HepG2 (cell line): Measurements from ENCODE around the gene ZNF148. TPM values are rescaled to one million over a fixed set of nuclear protein-coding genes. Genes with fewer than 3 reads are reported as not detected.

ENCODE experiments used
- ATAC-seq: fragments of 200-7000 bp; cut with Tn5 transposase; 3 replicates; pipeline ENCODE4 v1.9.1; 2020; ENCODE audit warnings: mild to moderate bottlenecking, moderate library complexity
- BruUV-seq: library from RNA; stranded (reverse); fragments of 400-500 nt; replicated peaks from 2 replicates; lab custom pipeline; 2021; lab: Mats Ljungman, UMichigan
- CTCF ChIA-PET: fragments of 300-600 bp; formaldehyde crosslinking; extraction: SDS; loops from one replicate; lab custom pipeline; 2021; ENCODE audit warnings: low total read pairs, inconsistent platforms, low intra/inter-chr PET ratio; lab: Yijun Ruan, JAX
- POLR2A ChIA-PET: fragments of 350-600 bp; sonication (Branson Sonifier 250); formaldehyde crosslinking; loops from one replicate; lab custom pipeline; 2020; ENCODE audit warnings: antibody characterized with exemption, inconsistent platforms; lab: Yijun Ruan, JAX
- DNase-seq: peaks from one replicate; pipeline ENCODE4 v3.0.0-alpha.2; 2015; ENCODE audit warnings: low spot score
- FAIRE-seq: peaks from 3 replicates; lab custom pipeline; 2011; peaks lifted over from hg19 to GRCh38; lab: Jason Lieb, UNC
- H2AFZ ChIP-seq: one replicate; pipeline ENCODE4 v1.6.1; 2011; ENCODE audit warnings: low read length, inconsistent platforms
- H3K27ac ChIP-seq: fragments of 300-600 bp; 3 replicates; pipeline ENCODE4 v1.8.0; 2011; ENCODE audit warnings: mixed run types, mild to moderate bottlenecking, mixed read lengths, low read length, inconsistent platforms; ENCODE audit not compliant: insufficient read depth; ENCODE audit errors: extremely low read length
- H3K27me3 ChIP-seq, 2 experiments: fragments of 200-600 bp in 1 of 2; 2 replicates in 1 of 2; 3 replicates in 1 of 2; pipeline versions ENCODE4 v1.6.0 to v1.8.0; 2011; ENCODE audit warnings: low read length in 2 of 2, mild to moderate bottlenecking in 2 of 2, moderate library complexity in 2 of 2, inconsistent platforms in 1 of 2; ENCODE audit not compliant: insufficient read depth in 2 of 2, control insufficient read depth in 1 of 2
- H3K36me3 ChIP-seq, 2 experiments: fragments of 200-600 bp in 1 of 2; replicated peaks in 1 of 2; 2 replicates in 1 of 2; 3 replicates in 1 of 2; pipeline versions ENCODE4 v1.5.1 to v1.8.0; 2011; ENCODE audit warnings: low read length in 2 of 2, inconsistent platforms in 1 of 2; ENCODE audit not compliant: insufficient read depth in 2 of 2, control insufficient read depth in 1 of 2
- H3K4me1 ChIP-seq: 2 replicates; pipeline ENCODE4 v1.5.1; 2012; ENCODE audit warnings: low read length, inconsistent platforms; ENCODE audit not compliant: insufficient read depth
- H3K4me2 ChIP-seq: 2 replicates; pipeline ENCODE4 v1.6.0; 2011; ENCODE audit warnings: low read depth, low read length, inconsistent platforms
- H3K4me3 ChIP-seq, 3 experiments: fragments of 200-600 bp in 1 of 3; sonication (generic), shearing (Covaris generic) in 1 of 3; replicated peaks in 1 of 3; 2 replicates each; pipeline ENCODE4 v1.5.1; 2011 to 2016; ENCODE audit warnings: low read length in 3 of 3, inconsistent platforms in 2 of 3, low read depth in 2 of 3, mild to moderate bottlenecking in 2 of 3, control low read depth in 1 of 3, mixed read lengths in 1 of 3; ENCODE audit not compliant: insufficient read depth in 1 of 3
- H3K79me2 ChIP-seq: one replicate; pipeline ENCODE4 v1.6.1; 2011; ENCODE audit warnings: low read length, inconsistent platforms; ENCODE audit not compliant: insufficient read depth
- H3K9ac ChIP-seq: 2 replicates; pipeline ENCODE4 v1.6.0; 2011; ENCODE audit warnings: mild to moderate bottlenecking, low read depth, low read length, inconsistent platforms; ENCODE audit not compliant: insufficient read depth
- H3K9me3 ChIP-seq: 2 replicates; pipeline ENCODE4 v1.5.1; 2012; ENCODE audit warnings: mild to moderate bottlenecking, low read length
- H4K20me1 ChIP-seq: 2 replicates; pipeline ENCODE4 v1.6.0; 2011; ENCODE audit warnings: inconsistent platforms, mild to moderate bottlenecking, low read length, moderate library complexity; ENCODE audit not compliant: insufficient read depth
- FOXA3 ChIP-seq: IDR thresholded peaks from 2 replicates; pipeline ENCODE4 v1.6.1; 2016; ENCODE audit warnings: missing genetic modification reagents, missing compliant biosample characterization
- IKZF1 ChIP-seq: fragments of 450-650 bp; IDR thresholded peaks from 2 replicates; pipeline ENCODE4 v1.7.1; 2016
- JUN ChIP-seq: sonication (generic); formaldehyde crosslinking; IDR thresholded peaks from 2 replicates; pipeline ENCODE4 v1.4.0; 2020; ENCODE audit warnings: mild to moderate bottlenecking, missing genetic modification reagents
- NFE2 ChIP-seq: sonication (generic); formaldehyde crosslinking; IDR thresholded peaks from 2 replicates; pipeline ENCODE4 v1.4.0; 2020; ENCODE audit warnings: missing genetic modification reagents
- NR2F2 ChIP-seq: IDR thresholded peaks from 2 replicates; pipeline ENCODE4 v1.6.1; 2012; ENCODE audit warnings: low read depth, inconsistent platforms, borderline replicate concordance
- NR2F6 ChIP-seq, 2 experiments: IDR thresholded peaks; 2 replicates each; pipeline ENCODE4 v1.6.1; 2016; ENCODE audit warnings: antibody characterized with exemption in 1 of 2, mild to moderate bottlenecking in 1 of 2
- PRDM4 ChIP-seq: sonication (generic); formaldehyde crosslinking; IDR thresholded peaks from 2 replicates; pipeline ENCODE4 v1.9.0; 2021; ENCODE audit warnings: missing genetic modification reagents, borderline replicate concordance
- SALL2 ChIP-seq: sonication (generic); formaldehyde crosslinking; IDR thresholded peaks from 2 replicates; pipeline ENCODE4 v1.8.1; 2023; ENCODE audit warnings: mild to moderate bottlenecking, missing genetic modification reagents, inconsistent platforms
- SP5 ChIP-seq: IDR thresholded peaks from 2 replicates; pipeline ENCODE4 v1.6.1; 2016; ENCODE audit warnings: low read depth, borderline replicate concordance
- ZBTB2 ChIP-seq: sonication (generic); formaldehyde crosslinking; IDR thresholded peaks from 2 replicates; pipeline ENCODE4 v1.8.0; 2022; ENCODE audit warnings: low read depth, missing genetic modification reagents
- ZBTB39 ChIP-seq: sonication (generic); formaldehyde crosslinking; IDR thresholded peaks from 2 replicates; pipeline ENCODE4 v1.5.0; 2020; ENCODE audit warnings: missing genetic modification reagents
- ZBTB42 ChIP-seq: sonication (generic); formaldehyde crosslinking; IDR thresholded peaks from 2 replicates; pipeline ENCODE4 v1.5.0; 2020; ENCODE audit warnings: mild to moderate bottlenecking, missing genetic modification reagents
- ZNF512B ChIP-seq: sonication (generic); formaldehyde crosslinking; IDR thresholded peaks from 2 replicates; pipeline ENCODE4 v1.5.1; 2020; ENCODE audit warnings: missing genetic modification reagents, mild to moderate bottlenecking, borderline replicate concordance
- ZNF615 ChIP-seq: sonication (generic); formaldehyde crosslinking; IDR thresholded peaks from 2 replicates; pipeline ENCODE4 v1.5.0; 2020; ENCODE audit warnings: mild to moderate bottlenecking, missing genetic modification reagents, borderline replicate concordance
- ZNF713 ChIP-seq: sonication (generic); formaldehyde crosslinking; IDR thresholded peaks from 2 replicates; pipeline ENCODE4 v1.4.0; 2020; ENCODE audit warnings: mild to moderate bottlenecking, missing genetic modification reagents
- WGBS: methylation state at CpG from one replicate; pipeline ENCODE4 v1.1.6; 2017; ENCODE audit warnings: low lambda C conversion rate; 5-methylcytosine and 5-hydroxymethylcytosine counted together
- in situ Hi-C: cut with HindIII; loops from 2 replicates; pipeline ENCODE4 v1.10.0; 2017; ENCODE audit warnings: low pct_unique_long_range_greater_than_20kb; ENCODE audit not compliant: extremely low pct_ligation_motif_present
- intact Hi-C: fragments of 100-400 bp; cut with micrococcal nuclease; formaldehyde crosslinking; loops from one replicate; pipeline ENCODE4 v1.10.0; 2022; ENCODE audit not compliant: unreplicated experiment
- polyA plus RNA-seq, 8 experiments: library from polyadenylated mRNA; depleted of rRNA in 3 of 8; stranded (reverse) in 7 of 8; unstranded in 1 of 8; fragments of >200 nt; fragmentation: Illumina TruSeq in 4 of 8; extraction: Trizol in 4 of 8; gene quantifications; 2 replicates each; pipeline versions ENCODE4 v1.2.1 to v1.2.3, GENCODE V29; 2011 to 2016; ENCODE audit warnings: low read depth in 4 of 8, missing spikeins in 1 of 8, mixed read lengths in 1 of 8; ENCODE audit not compliant: insufficient read depth in 1 of 8
- total RNA-seq, 5 experiments: library from RNA; depleted of rRNA; stranded (reverse); fragments of >200 nt; fragmentation: Illumina TruSeq; extraction: Trizol; gene quantifications; 2 replicates each; pipeline ENCODE4 v1.2.3, GENCODE V29; 2016; ENCODE audit warnings: low read depth in 1 of 5

The ZNF148 gene
- total and polyA plus RNA-seq, 2 of the 13 experiments (the other 11 are each of a cell fraction or from before 2014, with no cell fraction given), result 10.6 to 36.1 TPM

GRCh38 chr3:125207949-125208568, 167.1 kb downstream of the ZNF148 start:
- Histone ChIP-seq H3K79me2 (no peaks in the 10 kb centered on the region), H3K9ac (no peak overlapping the region), H2AFZ (no peak overlapping the region), H3K27ac (no peak overlapping the region), H4K20me1 (no peaks in the 10 kb centered on the region), H3K4me3 (no peak overlapping the region), H3K27me3 (peaks cover 0 to 12% of the 10 kb centered on the region in 2 experiments; a peak in 3 of 5 replicates), H3K4me1 (peaks cover 35% of the 10 kb centered on the region), H3K9me3 (no peaks in the 10 kb centered on the region), H3K4me2 (peak overlapping the region; percentile 54; the same call in 1 of the 2 replicates), H3K36me3 (no peaks in the 10 kb centered on the region)
- DNase-seq (no peak), FAIRE-seq (no peak), ATAC-seq (no peak; the same call in 2 of the 3 replicates)
- 29% methylated on average over 1 of the region's 1 CpG for WGBS
- in situ Hi-C loops, result no loop called here
- POLR2A ChIA-PET, result no interaction called here
- no TSS peak for BruUV-seq
- intact Hi-C loops, result no loop called here
- CTCF ChIA-PET, result no interaction called here
- TF ChIP-seq ZNF713 (CRISPR knock-in tag), result no peak
- TF ChIP-seq ZBTB42 (CRISPR knock-in tag), result no peak
- no peak for TF ChIP-seq JUN (CRISPR knock-in tag)
- TF ChIP-seq SALL2 (CRISPR knock-in tag), result no peak
- no peak for TF ChIP-seq ZBTB39
- TF ChIP-seq NR2F2, result no peak
- TF ChIP-seq IKZF1, result no peak
- TF ChIP-seq FOXA3, result no peak
- no peak for TF ChIP-seq ZBTB2
- no peak for TF ChIP-seq NR2F6 (IDR thresholded peaks at IDR 0.05)
- TF ChIP-seq NR2F6 (CRISPR knock-in tag; IDR thresholded peaks at IDR 0.05), result no peak
- no peak for TF ChIP-seq SP5 (CRISPR knock-in tag)
- TF ChIP-seq NFE2 (CRISPR knock-in tag), result 0 out of 2 replicates have a peak, but pooled peaks have one; percentile 12
- no peak for TF ChIP-seq ZNF615
- no peak for TF ChIP-seq PRDM4 (CRISPR knock-in tag)
- TF ChIP-seq ZNF512B (CRISPR knock-in tag), result no peak
